OCI-LY1 (cell line): ENCODE measurements around the gene TCN2.

Experiments
- H2AFZ ChIP-seq: fragments of 200-600 bp; sonication (generic), shearing (Covaris generic); 2 replicates; pipeline ENCODE4 v1.6.0; 2014; ENCODE audit warnings: antibody characterized with exemption, mild to moderate bottlenecking, low read length
- H3F3A ChIP-seq: fragments of 200-600 bp; sonication (generic), shearing (Covaris generic); 2 replicates; pipeline ENCODE4 v1.6.0; 2014; ENCODE audit warnings: mild to moderate bottlenecking, antibody characterized with exemption, low read length, moderate library complexity; ENCODE audit not compliant: insufficient read depth
- H3K27ac ChIP-seq: fragments of 200-600 bp; sonication (generic); 2 replicates; pipeline ENCODE4 v1.5.1; 2014; ENCODE audit warnings: low read length, mixed run types, mild to moderate bottlenecking, low read depth; ENCODE audit not compliant: poor library complexity, severe bottlenecking
- H3K27me3 ChIP-seq: fragments of 200-600 bp; sonication (generic); 2 replicates; pipeline ENCODE4 v1.6.0; 2014; ENCODE audit warnings: antibody characterized with exemption, mild to moderate bottlenecking, low read length, moderate library complexity; ENCODE audit not compliant: insufficient read depth
- H3K36me3 ChIP-seq: fragments of 200-600 bp; sonication (generic); 2 replicates; pipeline ENCODE4 v1.6.1; 2014; ENCODE audit warnings: mild to moderate bottlenecking, antibody characterized with exemption, low read length, moderate library complexity, mixed read lengths; ENCODE audit not compliant: insufficient read depth
- H3K4me1 ChIP-seq: fragments of 200-600 bp; sonication (generic); 2 replicates; pipeline ENCODE4 v1.5.1; 2014; ENCODE audit warnings: mild to moderate bottlenecking, low read length, moderate library complexity; ENCODE audit not compliant: insufficient read depth, severe bottlenecking
- H3K4me2 ChIP-seq: fragments of 200-600 bp; sonication (generic), shearing (Covaris generic); 2 replicates; pipeline ENCODE4 v1.6.1; 2014; ENCODE audit warnings: low read length
- H3K4me3 ChIP-seq: fragments of 200-600 bp; sonication (generic); 2 replicates; pipeline ENCODE4 v1.5.1; 2014; ENCODE audit warnings: low read length, low read depth, mild to moderate bottlenecking, mixed read lengths; ENCODE audit not compliant: poor library complexity, severe bottlenecking
- H3K79me2 ChIP-seq: fragments of 200-600 bp; shearing (Covaris generic); 2 replicates; pipeline ENCODE4 v1.6.1; 2016; ENCODE audit warnings: mixed run types, low read length, mixed read lengths; ENCODE audit not compliant: insufficient read depth
- H3K9ac ChIP-seq: fragments of 200-600 bp; sonication (generic), shearing (Covaris generic); 2 replicates; pipeline ENCODE4 v1.6.1; 2014; ENCODE audit warnings: mild to moderate bottlenecking, low read length, mixed read lengths
- H3K9me2 ChIP-seq: fragments of 200-600 bp; sonication (generic), shearing (Covaris generic); 2 replicates; pipeline ENCODE4 v1.6.1; 2014; ENCODE audit warnings: low read depth, mild to moderate bottlenecking, low read length, mixed read lengths
- H3K9me3 ChIP-seq: fragments of 200-600 bp; shearing (Covaris generic); 2 replicates; pipeline ENCODE4 v1.6.1; 2014; ENCODE audit warnings: low read length, mixed read lengths
- H4K20me1 ChIP-seq: fragments of 200-600 bp; sonication (generic), shearing (Covaris generic); 2 replicates; pipeline ENCODE4 v1.6.0; 2016; ENCODE audit warnings: mild to moderate bottlenecking, low read length; ENCODE audit not compliant: insufficient read depth
- EZH2 ChIP-seq: fragments of 200-600 bp; sonication (generic), shearing (Covaris generic); IDR thresholded peaks from 2 replicates; pipeline ENCODE4 v1.8.0; 2017; ENCODE audit warnings: borderline replicate concordance, mixed run types, mild to moderate bottlenecking, antibody characterized with exemption, low read length, moderate library complexity, mixed read lengths
- TF ChIP-seq, protein P1 (sequence below): fragments of 200-600 bp; sonication (generic), shearing (Covaris generic); IDR thresholded peaks from 2 replicates; pipeline ENCODE4 v1.5.1; 2017; ENCODE audit warnings: mild to moderate bottlenecking, antibody characterized with exemption, low read length, moderate library complexity, mixed read lengths

Gene TCN2

DNA sequence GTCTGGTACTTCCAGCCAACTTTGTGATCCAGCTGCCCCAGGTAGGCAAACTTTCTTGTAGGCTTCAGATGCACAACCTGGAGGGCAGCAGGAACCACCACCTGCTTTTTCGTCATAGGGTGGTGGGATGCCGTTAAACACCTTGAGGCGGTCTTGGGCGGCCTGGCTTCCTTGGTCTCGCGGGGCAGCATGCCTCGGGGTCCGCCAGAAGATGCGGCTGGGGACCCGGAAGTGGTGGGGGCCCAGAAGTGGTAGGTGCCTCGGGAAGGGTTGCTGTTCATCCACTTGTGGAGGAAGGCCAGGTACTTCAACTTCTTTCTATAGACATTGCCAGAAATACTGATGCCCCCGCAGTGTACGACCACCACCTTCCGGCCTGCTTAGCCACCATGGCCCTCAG lies 47.4 kb downstream of the TCN2 start:
- no peaks in the 10 kb centered on the region for H3K27me3 ChIP-seq
- H3K4me1 ChIP-seq = no peaks in the 10 kb centered on the region
- H2AFZ ChIP-seq = no peak overlapping the region
- no peaks in the 10 kb centered on the region for H3K79me2 ChIP-seq
- H4K20me1 ChIP-seq = no peaks in the 10 kb centered on the region
- no peak overlapping the region for H3K4me2 ChIP-seq
- no peak overlapping the region for H3K27ac ChIP-seq
- no peaks in the 10 kb centered on the region for H3K36me3 ChIP-seq
- TF ChIP-seq EZH2 = no peak
- TF ChIP-seq, protein P1, sequence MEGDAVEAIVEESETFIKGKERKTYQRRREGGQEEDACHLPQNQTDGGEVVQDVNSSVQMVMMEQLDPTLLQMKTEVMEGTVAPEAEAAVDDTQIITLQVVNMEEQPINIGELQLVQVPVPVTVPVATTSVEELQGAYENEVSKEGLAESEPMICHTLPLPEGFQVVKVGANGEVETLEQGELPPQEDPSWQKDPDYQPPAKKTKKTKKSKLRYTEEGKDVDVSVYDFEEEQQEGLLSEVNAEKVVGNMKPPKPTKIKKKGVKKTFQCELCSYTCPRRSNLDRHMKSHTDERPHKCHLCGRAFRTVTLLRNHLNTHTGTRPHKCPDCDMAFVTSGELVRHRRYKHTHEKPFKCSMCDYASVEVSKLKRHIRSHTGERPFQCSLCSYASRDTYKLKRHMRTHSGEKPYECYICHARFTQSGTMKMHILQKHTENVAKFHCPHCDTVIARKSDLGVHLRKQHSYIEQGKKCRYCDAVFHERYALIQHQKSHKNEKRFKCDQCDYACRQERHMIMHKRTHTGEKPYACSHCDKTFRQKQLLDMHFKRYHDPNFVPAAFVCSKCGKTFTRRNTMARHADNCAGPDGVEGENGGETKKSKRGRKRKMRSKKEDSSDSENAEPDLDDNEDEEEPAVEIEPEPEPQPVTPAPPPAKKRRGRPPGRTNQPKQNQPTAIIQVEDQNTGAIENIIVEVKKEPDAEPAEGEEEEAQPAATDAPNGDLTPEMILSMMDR = no peak
- no peaks in the 10 kb centered on the region for H3K9me3 ChIP-seq
- no peak overlapping the region for H3K4me3 ChIP-seq
- no peak overlapping the region for H3K9ac ChIP-seq
- H3K9me2 ChIP-seq = no peaks in the 10 kb centered on the region
- no peaks in the 10 kb centered on the region for H3F3A ChIP-seq

DNA sequence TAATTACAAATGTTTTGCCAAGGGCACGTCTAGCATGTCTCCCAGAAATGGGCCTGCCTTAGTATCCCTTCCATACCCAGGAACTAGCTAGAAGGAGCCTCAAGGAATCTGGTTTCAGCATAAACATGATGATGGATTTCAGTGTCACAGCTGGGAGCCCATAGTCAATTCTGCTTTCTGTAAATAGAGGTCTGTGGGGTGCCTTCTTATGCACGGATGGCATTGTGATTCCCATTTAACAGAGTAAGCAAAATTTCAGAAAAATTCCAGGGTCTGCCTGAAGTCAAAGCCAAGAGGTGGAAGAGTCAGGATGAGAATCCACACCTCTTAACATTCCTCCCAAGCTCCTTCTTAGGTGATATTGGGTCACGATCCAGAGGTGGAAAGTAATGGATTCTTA lies 48.6 kb downstream of the TCN2 start:
- Histone ChIP-seq H3F3A (no peaks in the 10 kb centered on the region), H3K79me2 (no peaks in the 10 kb centered on the region), H3K4me2 (no peak overlapping the region), H3K4me3 (no peak overlapping the region), H3K36me3 (no peaks in the 10 kb centered on the region), H3K9me3 (no peaks in the 10 kb centered on the region), H3K9ac (no peak overlapping the region), H3K9me2 (no peaks in the 10 kb centered on the region), H3K27me3 (no peaks in the 10 kb centered on the region), H2AFZ (no peak overlapping the region), H3K4me1 (no peaks in the 10 kb centered on the region), H3K27ac (no peak overlapping the region), H4K20me1 (no peaks in the 10 kb centered on the region)
- TF ChIP-seq, protein P1 = no peak
- TF ChIP-seq EZH2 = no peak

DNA sequence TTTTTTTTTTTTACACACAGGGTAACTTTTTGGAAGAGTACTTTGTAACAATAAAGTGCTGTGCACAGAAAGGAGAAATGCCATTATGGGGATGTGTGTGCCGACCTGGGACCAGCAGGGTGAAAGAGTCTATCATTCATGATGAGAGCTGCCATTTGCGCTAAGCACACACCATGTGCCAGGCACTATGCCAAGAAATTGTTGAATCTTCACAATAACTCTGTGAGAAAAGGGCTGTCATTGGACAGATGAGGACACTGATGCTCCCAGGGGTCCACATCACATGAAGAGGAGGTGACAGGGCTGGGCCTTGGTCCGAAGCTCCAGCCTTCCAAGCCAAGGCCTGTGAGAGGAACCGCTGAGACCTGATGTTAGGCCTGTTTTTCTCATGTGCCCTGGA lies 55.1 kb downstream of the TCN2 start:
- Histone ChIP-seq H3K27ac (no peak overlapping the region), H3K9ac (no peak overlapping the region)

More for the DNA sequence above, 55.1 kb downstream of the TCN2 start:
- no peaks in the 10 kb centered on the region for H3K36me3 ChIP-seq
- no peaks in the 10 kb centered on the region for H3K9me2 ChIP-seq
- no peak overlapping the region for H2AFZ ChIP-seq
- H4K20me1 ChIP-seq = no peaks in the 10 kb centered on the region
- peaks cover 6% of the 10 kb centered on the region for H3K4me1 ChIP-seq
- H3K4me2 ChIP-seq = no peak overlapping the region
- no peaks in the 10 kb centered on the region for H3K27me3 ChIP-seq
- no peaks in the 10 kb centered on the region for H3K9me3 ChIP-seq
- no peaks in the 10 kb centered on the region for H3K79me2 ChIP-seq
- H3K4me3 ChIP-seq = no peak overlapping the region
- H3F3A ChIP-seq = no peaks in the 10 kb centered on the region
- TF ChIP-seq EZH2 = no peak
- TF ChIP-seq, protein P1 = no peak
